Ectodermal cell (in vitro differentiated cells): ENCODE measurements around the gene CDKAL1.

ENCODE experiments used
- H3K27ac ChIP-seq: 2 replicates; pipeline ENCODE4 v1.7.0; 2013; ENCODE audit warnings: mild to moderate bottlenecking, low read depth, low read length; ENCODE audit not compliant: insufficient read depth, poor library complexity, severe bottlenecking
- H3K27me3 ChIP-seq: 2 replicates; pipeline ENCODE4 v1.7.0; 2013; ENCODE audit warnings: mild to moderate bottlenecking, low read length; ENCODE audit not compliant: insufficient read depth, control insufficient read depth, poor library complexity, severe bottlenecking
- H3K36me3 ChIP-seq: one replicate; pipeline ENCODE4 v1.7.0; 2013; ENCODE audit warnings: low read length; ENCODE audit not compliant: control insufficient read depth, insufficient read depth
- H3K4me1 ChIP-seq: one replicate; pipeline ENCODE4 v1.7.0; 2013; ENCODE audit warnings: low read length; ENCODE audit not compliant: control insufficient read depth, insufficient read depth
- H3K4me3 ChIP-seq: 2 replicates; pipeline ENCODE4 v1.7.0; 2013; ENCODE audit warnings: low read depth, low read length, control low read depth; ENCODE audit not compliant: insufficient read depth
- H3K9me3 ChIP-seq: 2 replicates; pipeline ENCODE4 v1.7.0; 2013; ENCODE audit warnings: mild to moderate bottlenecking, low read length, moderate library complexity; ENCODE audit not compliant: control insufficient read depth
- WGBS, 2 experiments: methylation state at CpG; one replicate each; pipeline ENCODE4 v1.1.7; 2013; ENCODE audit warnings: missing lambda C conversion rate in 2 of 2; 5-methylcytosine and 5-hydroxymethylcytosine counted together

CDKAL1 gene

DNA sequence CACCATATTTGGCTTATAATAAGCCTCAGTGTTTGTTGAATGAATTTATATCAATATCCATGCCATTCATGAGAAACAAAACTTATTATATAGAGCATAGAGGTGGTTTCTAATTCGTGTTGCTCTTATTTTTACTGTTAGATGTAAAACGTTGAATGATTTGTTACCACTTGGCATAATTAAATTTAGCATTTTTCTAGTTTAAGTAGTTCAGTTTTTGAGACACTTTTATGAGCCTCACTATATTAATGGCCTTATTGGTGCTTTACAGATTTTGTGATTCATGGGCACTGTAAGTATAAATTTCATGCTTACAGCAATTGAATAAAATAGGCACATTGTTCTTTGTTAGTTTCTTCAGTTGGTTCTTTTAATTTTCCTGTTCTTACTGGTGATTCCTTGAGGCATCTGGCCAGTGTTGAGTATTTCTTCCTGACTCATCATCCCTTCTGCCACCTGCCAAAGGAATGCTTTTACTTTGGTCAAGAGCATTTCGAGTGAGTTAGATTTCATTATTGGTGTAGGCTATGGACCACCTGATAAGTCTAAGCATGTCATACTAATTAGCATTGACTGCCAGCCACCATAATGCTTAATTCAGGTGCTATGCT lies 34.8 kb downstream of the CDKAL1 start:
- Histone ChIP-seq H3K4me1 (no peaks in the 10 kb centered on the region), H3K36me3 (no peaks in the 10 kb centered on the region), H3K9me3 (no peaks in the 10 kb centered on the region), H3K4me3 (no peak overlapping the region), H3K27me3 (no peaks in the 10 kb centered on the region), H3K27ac (no peak overlapping the region)
- WGBS, 2 experiments, result 93 to 98% methylated on average over 2 to 3 of the region's 3 CpGs

DNA sequence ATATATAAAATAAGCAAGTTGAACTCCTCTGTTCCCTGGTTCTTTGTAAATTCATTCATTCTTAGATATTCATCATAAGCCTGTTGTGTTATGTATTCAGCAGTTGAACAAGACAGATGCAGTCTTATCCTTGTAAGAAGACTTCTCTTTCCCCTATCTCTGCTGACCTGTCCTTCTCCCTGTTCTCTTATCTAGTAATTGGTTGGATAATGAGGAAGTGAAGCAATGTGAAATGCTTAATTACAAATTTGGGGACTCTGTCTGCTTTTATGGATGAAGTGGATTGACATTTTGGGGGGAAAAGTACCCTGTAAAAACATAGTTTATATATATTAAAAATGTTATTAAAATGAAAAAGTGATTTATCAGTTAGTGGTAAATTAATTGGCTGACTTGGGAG lies 37.0 kb downstream of the CDKAL1 start:
- Histone ChIP-seq H3K9me3 (no peaks in the 10 kb centered on the region), H3K27ac (no peak overlapping the region), H3K36me3 (no peaks in the 10 kb centered on the region), H3K4me1 (no peaks in the 10 kb centered on the region), H3K4me3 (no peak overlapping the region), H3K27me3 (no peaks in the 10 kb centered on the region)

GRCh38 chr6:20572288-20572687 lies 38.0 kb downstream of the CDKAL1 start:
- Histone ChIP-seq H3K27ac (no peak overlapping the region), H3K4me3 (no peak overlapping the region), H3K27me3 (no peaks in the 10 kb centered on the region), H3K4me1 (no peaks in the 10 kb centered on the region), H3K9me3 (no peaks in the 10 kb centered on the region), H3K36me3 (no peaks in the 10 kb centered on the region)
- WGBS, 2 experiments, result 94 to 100% methylated on average over 1 to 2 of the region's 2 CpGs

DNA sequence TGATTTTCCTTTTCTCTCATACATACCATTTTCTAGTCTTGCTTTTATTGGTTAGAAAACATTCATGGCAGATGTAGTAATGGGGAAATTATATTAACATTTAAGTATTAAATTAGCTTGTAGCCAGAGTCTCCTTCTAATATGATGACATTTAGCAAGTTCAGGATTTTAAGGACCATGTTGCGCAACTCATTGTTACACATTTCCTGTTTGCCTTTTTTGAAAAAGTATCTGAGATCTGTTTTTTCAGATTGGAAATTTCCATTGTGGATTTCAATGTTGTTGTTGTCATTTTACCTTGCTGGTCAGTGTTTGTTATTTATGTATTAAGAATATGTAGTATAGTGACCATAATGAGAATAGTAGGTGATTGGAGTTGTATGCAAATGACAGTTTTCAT lies 38.7 kb downstream of the CDKAL1 start:
- H3K27ac ChIP-seq, result no peak overlapping the region
- H3K36me3 ChIP-seq, result no peaks in the 10 kb centered on the region
- no peaks in the 10 kb centered on the region for H3K4me1 ChIP-seq
- H3K4me3 ChIP-seq, result no peak overlapping the region
- no peaks in the 10 kb centered on the region for H3K9me3 ChIP-seq
- no peaks in the 10 kb centered on the region for H3K27me3 ChIP-seq
- WGBS, 2 experiments, result 94 to 100% methylated on average over 1 of the region's 1 CpG

DNA sequence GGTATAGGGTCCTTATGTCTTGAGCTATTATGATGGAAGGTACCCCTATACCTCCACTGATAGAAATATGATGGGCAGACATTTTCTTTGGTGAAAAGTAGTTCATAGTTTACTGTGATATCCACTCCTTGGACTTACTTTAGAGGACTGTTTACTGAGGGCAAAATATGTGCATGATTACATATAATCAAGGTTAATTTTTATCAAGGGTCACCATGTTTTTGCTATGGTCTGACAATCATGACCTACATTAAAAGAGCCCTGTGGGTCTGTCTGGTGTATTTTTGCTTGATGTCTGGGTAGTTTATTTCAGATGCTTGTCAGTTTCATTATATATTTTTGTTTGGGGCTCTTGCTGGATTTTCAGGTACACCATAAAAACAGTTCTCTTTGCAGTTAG lies 40.1 kb downstream of the CDKAL1 start:
- no peak overlapping the region for H3K4me3 ChIP-seq
- H3K4me1 ChIP-seq, result no peaks in the 10 kb centered on the region
- no peaks in the 10 kb centered on the region for H3K27me3 ChIP-seq
- H3K27ac ChIP-seq, result no peak overlapping the region
- H3K36me3 ChIP-seq, result no peaks in the 10 kb centered on the region
- H3K9me3 ChIP-seq, result no peaks in the 10 kb centered on the region

GRCh38 chr6:20575125-20575524 lies 40.9 kb downstream of the CDKAL1 start:
- Histone ChIP-seq H3K27ac (no peak overlapping the region), H3K36me3 (no peaks in the 10 kb centered on the region), H3K27me3 (no peaks in the 10 kb centered on the region), H3K4me1 (no peaks in the 10 kb centered on the region), H3K9me3 (no peaks in the 10 kb centered on the region), H3K4me3 (no peak overlapping the region)
- 90% methylated on average over 1 of the region's 1 CpG; no CpG with 5 or more reads in 1 of the 2 experiments for WGBS, 2 experiments

GRCh38 chr6:20575704-20576451 lies 41.6 kb downstream of the CDKAL1 start:
- Histone ChIP-seq H3K27me3 (no peaks in the 10 kb centered on the region), H3K27ac (no peak overlapping the region), H3K4me1 (no peaks in the 10 kb centered on the region), H3K36me3 (no peaks in the 10 kb centered on the region), H3K9me3 (no peaks in the 10 kb centered on the region), H3K4me3 (no peak overlapping the region)
- WGBS, 2 experiments, result 67 to 95% methylated on average over 1 to 3 of the region's 4 CpGs

GRCh38 chr6:20577173-20577688 lies 43.0 kb downstream of the CDKAL1 start:
- H3K4me3 ChIP-seq, result no peak overlapping the region
- H3K4me1 ChIP-seq, result no peaks in the 10 kb centered on the region
- 98 to 100% methylated on average over 1 to 2 of the region's 3 CpGs for WGBS, 2 experiments
- H3K27me3 ChIP-seq, result no peaks in the 10 kb centered on the region
- H3K9me3 ChIP-seq, result no peaks in the 10 kb centered on the region
- no peak overlapping the region for H3K27ac ChIP-seq
- H3K36me3 ChIP-seq, result no peaks in the 10 kb centered on the region

DNA sequence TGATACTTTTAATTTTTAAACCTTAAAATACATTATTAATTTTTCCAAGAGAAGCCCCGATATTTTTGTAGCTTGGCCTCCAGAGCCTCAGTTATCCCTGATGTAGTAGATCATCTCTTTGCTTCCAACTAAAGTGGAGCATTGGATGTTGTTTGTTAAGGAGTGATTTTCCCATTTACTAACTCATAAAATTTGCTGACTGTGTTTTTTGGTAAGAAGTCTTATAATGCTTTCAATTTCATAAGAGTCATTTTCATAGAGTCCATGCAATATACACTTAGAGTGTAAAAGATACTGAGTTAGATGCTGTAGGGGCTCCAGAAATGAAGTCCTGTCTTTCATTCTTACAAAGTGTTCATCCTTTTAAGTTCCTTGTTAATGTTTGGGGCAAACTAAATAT lies 46.8 kb downstream of the CDKAL1 start:
- Histone ChIP-seq H3K4me3 (no peak overlapping the region), H3K36me3 (no peaks in the 10 kb centered on the region), H3K4me1 (no peaks in the 10 kb centered on the region), H3K27me3 (no peaks in the 10 kb centered on the region), H3K9me3 (no peaks in the 10 kb centered on the region), H3K27ac (no peak overlapping the region)
- WGBS, 2 experiments, result 75 to 100% methylated on average over 1 of the region's 1 CpG

GRCh38 chr6:20582586-20583443 lies 48.6 kb downstream of the CDKAL1 start:
- Histone ChIP-seq H3K4me3 (no peak overlapping the region), H3K9me3 (no peaks in the 10 kb centered on the region), H3K4me1 (no peaks in the 10 kb centered on the region), H3K27me3 (no peaks in the 10 kb centered on the region), H3K36me3 (no peaks in the 10 kb centered on the region), H3K27ac (no peak overlapping the region)
- WGBS, 2 experiments, result 79 to 82% methylated on average over 4 of the region's 4 CpGs
